HepG2 (cell line): ENCODE results near the gene STXBP4. TPM values are rescaled to one million over a fixed set of nuclear protein-coding genes. Genes with fewer than 3 reads are reported as not detected.

Experiments used
- FOXJ3 ChIP-seq: sonication (generic); formaldehyde crosslinking; IDR thresholded peaks from 2 replicates; pipeline ENCODE4 v1.4.0; 2020; ENCODE audit warnings: missing genetic modification reagents, mild to moderate bottlenecking, borderline replicate concordance
- FOXP1 ChIP-seq, 2 experiments: fragments of 450-650 bp in 1 of 2; IDR thresholded peaks; 2 replicates each; pipeline ENCODE4 v1.6.1; 2017 to 2018; ENCODE audit warnings: antibody characterized with exemption in 1 of 2
- MIXL1 ChIP-seq: IDR thresholded peaks from 2 replicates; pipeline ENCODE4 v1.6.1; 2016
- RFX1 ChIP-seq: fragments of 450-650 bp; IDR thresholded peaks from 2 replicates; pipeline ENCODE4 v1.6.1; 2017
- ZFP82 ChIP-seq: sonication (generic); formaldehyde crosslinking; IDR thresholded peaks from 2 replicates; pipeline ENCODE4 v1.5.1; 2020; ENCODE audit warnings: mild to moderate bottlenecking, missing genetic modification reagents, borderline replicate concordance
- ZNF143 ChIP-seq: sonication (generic); formaldehyde crosslinking; IDR thresholded peaks from 2 replicates; pipeline ENCODE4 v1.4.0; 2020; ENCODE audit warnings: missing genetic modification reagents
- polyA plus RNA-seq, 8 experiments: library from polyadenylated mRNA; depleted of rRNA in 3 of 8; stranded (reverse) in 7 of 8; unstranded in 1 of 8; fragments of >200 nt; fragmentation: Illumina TruSeq in 4 of 8; extraction: Trizol in 4 of 8; gene quantifications; 2 replicates each; pipeline versions ENCODE4 v1.2.1 to v1.2.3, GENCODE V29; 2011 to 2016; ENCODE audit warnings: low read depth in 4 of 8, missing spikeins in 1 of 8, mixed read lengths in 1 of 8; ENCODE audit not compliant: insufficient read depth in 1 of 8
- total RNA-seq, 5 experiments: library from RNA; depleted of rRNA; stranded (reverse); fragments of >200 nt; fragmentation: Illumina TruSeq; extraction: Trizol; gene quantifications; 2 replicates each; pipeline ENCODE4 v1.2.3, GENCODE V29; 2016; ENCODE audit warnings: low read depth in 1 of 5
- TF ChIP-seq, protein P1 (sequence below): sonication (generic); formaldehyde crosslinking; conservative IDR thresholded peaks from 2 replicates; pipeline ENCODE4 v1.4.0; 2020; ENCODE audit warnings: mild to moderate bottlenecking, missing genetic modification reagents, moderate library complexity
- TF ChIP-seq, protein P2 (sequence below): sonication (generic); formaldehyde crosslinking; IDR thresholded peaks from 2 replicates; pipeline ENCODE4 v1.5.1; 2020; ENCODE audit warnings: mild to moderate bottlenecking, missing genetic modification reagents, borderline replicate concordance
- TF ChIP-seq, protein P3 (sequence below): sonication (generic); formaldehyde crosslinking; IDR thresholded peaks from 2 replicates; pipeline ENCODE4 v1.4.0; 2020; ENCODE audit warnings: low read depth, mild to moderate bottlenecking, missing genetic modification reagents
- TF ChIP-seq, protein P4 (sequence below), 2 experiments: IDR thresholded peaks; 2 replicates each; pipeline ENCODE4 v1.6.1; 2011 to 2012; ENCODE audit warnings: low read length in 2 of 2, borderline replicate concordance in 1 of 2, low read depth in 1 of 2, mild to moderate bottlenecking in 1 of 2, moderate library complexity in 1 of 2
- TF ChIP-seq, protein P5 (sequence below): sonication (generic); formaldehyde crosslinking; IDR thresholded peaks from 2 replicates; pipeline ENCODE4 v1.9.0; 2021; ENCODE audit warnings: missing genetic modification reagents, borderline replicate concordance

The STXBP4 gene
- total and polyA plus RNA-seq, 2 of the 13 experiments (the other 11 are each of a cell fraction or from before 2014, with no cell fraction given) = 8.5 to 36.1 TPM

DNA sequence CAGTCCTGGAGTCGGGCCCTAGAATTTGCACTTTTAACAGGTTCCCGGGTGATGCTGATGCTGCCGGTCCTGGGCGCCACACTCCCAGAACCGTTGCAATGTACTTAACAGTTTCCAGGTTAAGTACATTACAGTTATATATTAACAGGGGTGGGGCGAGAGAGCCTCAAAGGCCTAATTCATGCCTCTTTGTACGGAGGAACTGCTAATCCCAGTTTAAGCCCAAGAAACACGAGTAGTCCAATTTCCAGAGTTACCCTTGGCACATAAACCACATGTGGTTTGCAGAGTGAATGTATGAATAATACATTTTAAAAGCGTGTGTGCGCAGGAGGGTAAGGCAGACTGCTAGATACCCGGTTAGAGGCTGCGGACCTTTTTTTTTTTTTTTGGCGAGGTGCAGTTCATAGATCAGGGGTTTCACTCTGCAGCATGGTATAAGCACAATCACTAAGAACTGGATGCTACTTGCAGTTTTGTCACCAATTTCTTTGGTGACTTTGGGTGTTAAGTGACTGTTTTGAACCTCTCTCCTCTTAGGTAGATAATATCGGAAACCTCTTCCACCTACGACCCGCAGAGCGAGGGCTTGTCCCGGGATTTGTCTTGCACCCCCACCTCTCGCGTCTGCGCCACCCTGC lies 824 bp upstream of the STXBP4 start (continued):
- TF ChIP-seq ZFP82 = no peak
- TF ChIP-seq, protein P1, sequence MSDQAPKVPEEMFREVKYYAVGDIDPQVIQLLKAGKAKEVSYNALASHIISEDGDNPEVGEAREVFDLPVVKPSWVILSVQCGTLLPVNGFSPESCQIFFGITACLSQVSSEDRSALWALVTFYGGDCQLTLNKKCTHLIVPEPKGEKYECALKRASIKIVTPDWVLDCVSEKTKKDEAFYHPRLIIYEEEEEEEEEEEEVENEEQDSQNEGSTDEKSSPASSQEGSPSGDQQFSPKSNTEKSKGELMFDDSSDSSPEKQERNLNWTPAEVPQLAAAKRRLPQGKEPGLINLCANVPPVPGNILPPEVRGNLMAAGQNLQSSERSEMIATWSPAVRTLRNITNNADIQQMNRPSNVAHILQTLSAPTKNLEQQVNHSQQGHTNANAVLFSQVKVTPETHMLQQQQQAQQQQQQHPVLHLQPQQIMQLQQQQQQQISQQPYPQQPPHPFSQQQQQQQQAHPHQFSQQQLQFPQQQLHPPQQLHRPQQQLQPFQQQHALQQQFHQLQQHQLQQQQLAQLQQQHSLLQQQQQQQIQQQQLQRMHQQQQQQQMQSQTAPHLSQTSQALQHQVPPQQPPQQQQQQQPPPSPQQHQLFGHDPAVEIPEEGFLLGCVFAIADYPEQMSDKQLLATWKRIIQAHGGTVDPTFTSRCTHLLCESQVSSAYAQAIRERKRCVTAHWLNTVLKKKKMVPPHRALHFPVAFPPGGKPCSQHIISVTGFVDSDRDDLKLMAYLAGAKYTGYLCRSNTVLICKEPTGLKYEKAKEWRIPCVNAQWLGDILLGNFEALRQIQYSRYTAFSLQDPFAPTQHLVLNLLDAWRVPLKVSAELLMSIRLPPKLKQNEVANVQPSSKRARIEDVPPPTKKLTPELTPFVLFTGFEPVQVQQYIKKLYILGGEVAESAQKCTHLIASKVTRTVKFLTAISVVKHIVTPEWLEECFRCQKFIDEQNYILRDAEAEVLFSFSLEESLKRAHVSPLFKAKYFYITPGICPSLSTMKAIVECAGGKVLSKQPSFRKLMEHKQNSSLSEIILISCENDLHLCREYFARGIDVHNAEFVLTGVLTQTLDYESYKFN = no peak
- TF ChIP-seq, protein P2, sequence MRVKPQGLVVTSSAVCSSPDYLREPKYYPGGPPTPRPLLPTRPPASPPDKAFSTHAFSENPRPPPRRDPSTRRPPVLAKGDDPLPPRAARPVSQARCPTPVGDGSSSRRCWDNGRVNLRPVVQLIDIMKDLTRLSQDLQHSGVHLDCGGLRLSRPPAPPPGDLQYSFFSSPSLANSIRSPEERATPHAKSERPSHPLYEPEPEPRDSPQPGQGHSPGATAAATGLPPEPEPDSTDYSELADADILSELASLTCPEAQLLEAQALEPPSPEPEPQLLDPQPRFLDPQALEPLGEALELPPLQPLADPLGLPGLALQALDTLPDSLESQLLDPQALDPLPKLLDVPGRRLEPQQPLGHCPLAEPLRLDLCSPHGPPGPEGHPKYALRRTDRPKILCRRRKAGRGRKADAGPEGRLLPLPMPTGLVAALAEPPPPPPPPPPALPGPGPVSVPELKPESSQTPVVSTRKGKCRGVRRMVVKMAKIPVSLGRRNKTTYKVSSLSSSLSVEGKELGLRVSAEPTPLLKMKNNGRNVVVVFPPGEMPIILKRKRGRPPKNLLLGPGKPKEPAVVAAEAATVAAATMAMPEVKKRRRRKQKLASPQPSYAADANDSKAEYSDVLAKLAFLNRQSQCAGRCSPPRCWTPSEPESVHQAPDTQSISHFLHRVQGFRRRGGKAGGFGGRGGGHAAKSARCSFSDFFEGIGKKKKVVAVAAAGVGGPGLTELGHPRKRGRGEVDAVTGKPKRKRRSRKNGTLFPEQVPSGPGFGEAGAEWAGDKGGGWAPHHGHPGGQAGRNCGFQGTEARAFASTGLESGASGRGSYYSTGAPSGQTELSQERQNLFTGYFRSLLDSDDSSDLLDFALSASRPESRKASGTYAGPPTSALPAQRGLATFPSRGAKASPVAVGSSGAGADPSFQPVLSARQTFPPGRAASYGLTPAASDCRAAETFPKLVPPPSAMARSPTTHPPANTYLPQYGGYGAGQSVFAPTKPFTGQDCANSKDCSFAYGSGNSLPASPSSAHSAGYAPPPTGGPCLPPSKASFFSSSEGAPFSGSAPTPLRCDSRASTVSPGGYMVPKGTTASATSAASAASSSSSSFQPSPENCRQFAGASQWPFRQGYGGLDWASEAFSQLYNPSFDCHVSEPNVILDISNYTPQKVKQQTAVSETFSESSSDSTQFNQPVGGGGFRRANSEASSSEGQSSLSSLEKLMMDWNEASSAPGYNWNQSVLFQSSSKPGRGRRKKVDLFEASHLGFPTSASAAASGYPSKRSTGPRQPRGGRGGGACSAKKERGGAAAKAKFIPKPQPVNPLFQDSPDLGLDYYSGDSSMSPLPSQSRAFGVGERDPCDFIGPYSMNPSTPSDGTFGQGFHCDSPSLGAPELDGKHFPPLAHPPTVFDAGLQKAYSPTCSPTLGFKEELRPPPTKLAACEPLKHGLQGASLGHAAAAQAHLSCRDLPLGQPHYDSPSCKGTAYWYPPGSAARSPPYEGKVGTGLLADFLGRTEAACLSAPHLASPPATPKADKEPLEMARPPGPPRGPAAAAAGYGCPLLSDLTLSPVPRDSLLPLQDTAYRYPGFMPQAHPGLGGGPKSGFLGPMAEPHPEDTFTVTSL (CRISPR knock-in tag) = no peak
- TF ChIP-seq, protein P3, sequence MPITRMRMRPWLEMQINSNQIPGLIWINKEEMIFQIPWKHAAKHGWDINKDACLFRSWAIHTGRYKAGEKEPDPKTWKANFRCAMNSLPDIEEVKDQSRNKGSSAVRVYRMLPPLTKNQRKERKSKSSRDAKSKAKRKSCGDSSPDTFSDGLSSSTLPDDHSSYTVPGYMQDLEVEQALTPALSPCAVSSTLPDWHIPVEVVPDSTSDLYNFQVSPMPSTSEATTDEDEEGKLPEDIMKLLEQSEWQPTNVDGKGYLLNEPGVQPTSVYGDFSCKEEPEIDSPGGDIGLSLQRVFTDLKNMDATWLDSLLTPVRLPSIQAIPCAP (CRISPR knock-in tag) = no peak
- TF ChIP-seq FOXJ3 (CRISPR knock-in tag) = no peak
- no peak for TF ChIP-seq ZNF143 (CRISPR knock-in tag)
- no peak for TF ChIP-seq FOXP1 (IDR thresholded peaks at IDR 0.05)
- TF ChIP-seq FOXP1 (CRISPR knock-in tag; IDR thresholded peaks at IDR 0.05) = no peak
- TF ChIP-seq, protein P4, sequence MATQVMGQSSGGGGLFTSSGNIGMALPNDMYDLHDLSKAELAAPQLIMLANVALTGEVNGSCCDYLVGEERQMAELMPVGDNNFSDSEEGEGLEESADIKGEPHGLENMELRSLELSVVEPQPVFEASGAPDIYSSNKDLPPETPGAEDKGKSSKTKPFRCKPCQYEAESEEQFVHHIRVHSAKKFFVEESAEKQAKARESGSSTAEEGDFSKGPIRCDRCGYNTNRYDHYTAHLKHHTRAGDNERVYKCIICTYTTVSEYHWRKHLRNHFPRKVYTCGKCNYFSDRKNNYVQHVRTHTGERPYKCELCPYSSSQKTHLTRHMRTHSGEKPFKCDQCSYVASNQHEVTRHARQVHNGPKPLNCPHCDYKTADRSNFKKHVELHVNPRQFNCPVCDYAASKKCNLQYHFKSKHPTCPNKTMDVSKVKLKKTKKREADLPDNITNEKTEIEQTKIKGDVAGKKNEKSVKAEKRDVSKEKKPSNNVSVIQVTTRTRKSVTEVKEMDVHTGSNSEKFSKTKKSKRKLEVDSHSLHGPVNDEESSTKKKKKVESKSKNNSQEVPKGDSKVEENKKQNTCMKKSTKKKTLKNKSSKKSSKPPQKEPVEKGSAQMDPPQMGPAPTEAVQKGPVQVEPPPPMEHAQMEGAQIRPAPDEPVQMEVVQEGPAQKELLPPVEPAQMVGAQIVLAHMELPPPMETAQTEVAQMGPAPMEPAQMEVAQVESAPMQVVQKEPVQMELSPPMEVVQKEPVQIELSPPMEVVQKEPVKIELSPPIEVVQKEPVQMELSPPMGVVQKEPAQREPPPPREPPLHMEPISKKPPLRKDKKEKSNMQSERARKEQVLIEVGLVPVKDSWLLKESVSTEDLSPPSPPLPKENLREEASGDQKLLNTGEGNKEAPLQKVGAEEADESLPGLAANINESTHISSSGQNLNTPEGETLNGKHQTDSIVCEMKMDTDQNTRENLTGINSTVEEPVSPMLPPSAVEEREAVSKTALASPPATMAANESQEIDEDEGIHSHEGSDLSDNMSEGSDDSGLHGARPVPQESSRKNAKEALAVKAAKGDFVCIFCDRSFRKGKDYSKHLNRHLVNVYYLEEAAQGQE (IDR thresholded peaks at IDR 0.05; ENCODE audit: borderline replicate concordance in 1 of 2, low read depth in 1 of 2, low read length in 2 of 2) = 0 out of 4 replicates have a peak, but pooled peaks of 1 of the 2 experiments have one; percentile 4
- TF ChIP-seq, protein P5, sequence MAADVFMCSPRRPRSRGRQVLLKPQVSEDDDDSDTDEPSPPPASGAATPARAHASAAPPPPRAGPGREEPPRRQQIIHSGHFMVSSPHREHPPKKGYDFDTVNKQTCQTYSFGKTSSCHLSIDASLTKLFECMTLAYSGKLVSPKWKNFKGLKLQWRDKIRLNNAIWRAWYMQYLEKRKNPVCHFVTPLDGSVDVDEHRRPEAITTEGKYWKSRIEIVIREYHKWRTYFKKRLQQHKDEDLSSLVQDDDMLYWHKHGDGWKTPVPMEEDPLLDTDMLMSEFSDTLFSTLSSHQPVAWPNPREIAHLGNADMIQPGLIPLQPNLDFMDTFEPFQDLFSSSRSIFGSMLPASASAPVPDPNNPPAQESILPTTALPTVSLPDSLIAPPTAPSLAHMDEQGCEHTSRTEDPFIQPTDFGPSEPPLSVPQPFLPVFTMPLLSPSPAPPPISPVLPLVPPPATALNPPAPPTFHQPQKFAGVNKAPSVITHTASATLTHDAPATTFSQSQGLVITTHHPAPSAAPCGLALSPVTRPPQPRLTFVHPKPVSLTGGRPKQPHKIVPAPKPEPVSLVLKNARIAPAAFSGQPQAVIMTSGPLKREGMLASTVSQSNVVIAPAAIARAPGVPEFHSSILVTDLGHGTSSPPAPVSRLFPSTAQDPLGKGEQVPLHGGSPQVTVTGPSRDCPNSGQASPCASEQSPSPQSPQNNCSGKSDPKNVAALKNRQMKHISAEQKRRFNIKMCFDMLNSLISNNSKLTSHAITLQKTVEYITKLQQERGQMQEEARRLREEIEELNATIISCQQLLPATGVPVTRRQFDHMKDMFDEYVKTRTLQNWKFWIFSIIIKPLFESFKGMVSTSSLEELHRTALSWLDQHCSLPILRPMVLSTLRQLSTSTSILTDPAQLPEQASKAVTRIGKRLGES (CRISPR knock-in tag) = 0 out of 2 replicates have a peak, but pooled peaks have one; percentile 9
- TF ChIP-seq RFX1 = no peak
- 0 out of 2 replicates have a peak, but pooled peaks have one; percentile 15 for TF ChIP-seq MIXL1 (CRISPR knock-in tag)
